A172 (cell line): ENCODE data around the gene IQSEC3. TPM values are rescaled to one million over a fixed set of nuclear protein-coding genes. Genes with fewer than 3 reads are reported as not detected.
A peak's percentile ranks its signal among the peaks of the same experiment; 100 is the strongest.

Source experiments
- DNase-seq: peaks from one replicate; pipeline ENCODE4 v3.0.0-alpha.2; 2015; ENCODE audit warnings: low spot score
- total RNA-seq: library from RNA; depleted of rRNA; stranded (reverse); fragments of >200 nt; shearing (Covaris generic); gene quantifications from 2 replicates; pipeline ENCODE4 v1.2.3, GENCODE V29; 2014

Gene IQSEC3
- total RNA-seq, 1 experiment from 2014 or later = not detected

DNA sequence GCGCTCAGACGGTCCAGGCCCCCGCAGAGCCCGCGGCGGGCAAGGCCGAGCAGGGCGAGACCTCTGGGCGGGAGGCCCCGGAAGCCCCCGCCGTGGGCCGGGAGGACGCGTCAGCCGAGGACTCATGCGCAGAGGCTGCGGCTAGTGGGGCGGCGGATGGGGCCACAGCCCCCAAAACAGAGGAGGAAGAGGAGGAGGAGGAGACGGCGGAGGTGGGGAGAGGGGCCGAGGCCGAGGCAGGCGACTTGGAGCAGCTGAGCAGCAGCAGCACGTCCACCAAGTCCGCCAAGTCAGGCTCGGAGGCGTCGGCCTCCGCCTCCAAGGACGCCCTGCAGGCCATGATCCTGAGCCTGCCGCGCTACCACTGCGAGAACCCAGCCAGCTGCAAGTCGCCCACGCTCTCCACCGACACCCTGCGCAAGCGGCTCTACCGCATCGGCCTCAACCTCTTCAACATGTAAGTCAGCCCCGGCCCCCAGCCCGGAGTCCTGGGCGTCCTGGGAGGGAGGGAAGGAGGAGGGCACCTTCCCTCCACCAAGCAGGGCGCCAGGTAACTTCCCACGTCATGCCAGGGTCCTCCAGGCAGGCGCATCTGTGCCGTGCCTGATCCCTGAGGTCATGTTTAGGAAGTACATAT, 72.4 kb downstream of the IQSEC3 start:
- no peak for DNase-seq

DNA sequence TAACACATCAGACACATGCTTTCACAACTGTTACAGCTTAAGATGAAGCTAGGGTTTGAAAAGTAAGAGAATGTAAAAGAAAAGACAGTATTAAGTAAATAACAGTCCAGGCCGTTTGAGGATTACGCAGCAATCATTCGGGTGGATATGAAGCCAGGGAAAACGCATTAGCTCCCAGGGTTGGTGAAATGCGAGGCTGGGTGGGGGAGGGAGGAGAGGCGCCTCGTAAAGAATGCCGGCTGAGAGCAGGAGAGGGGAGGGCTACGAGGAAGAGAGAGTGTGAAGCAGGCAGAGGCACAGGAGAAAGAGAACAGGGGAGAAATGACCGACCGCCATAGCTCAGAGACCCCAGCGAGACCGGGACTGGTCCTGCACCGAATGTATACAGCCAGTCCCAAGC, 73.0 kb downstream of the IQSEC3 start:
- no peak for DNase-seq

DNA sequence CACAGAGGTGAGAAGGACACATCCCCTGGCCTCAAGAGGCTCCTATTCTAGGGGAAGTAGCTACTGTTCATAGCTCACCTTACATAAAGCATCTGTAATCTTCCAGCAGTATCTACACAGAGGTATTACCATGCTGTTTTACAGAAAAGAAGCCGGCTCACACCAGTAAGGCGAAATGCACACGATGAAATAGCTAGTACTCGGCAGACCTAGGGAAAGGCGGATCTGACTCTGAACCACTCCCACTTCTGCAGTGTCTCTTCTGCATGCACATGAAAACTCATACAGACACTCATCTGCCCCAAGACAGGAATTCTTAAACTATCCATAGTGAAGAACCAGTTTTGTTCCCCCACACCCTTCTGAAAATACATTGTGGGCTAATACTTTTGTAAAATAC, 73.6 kb downstream of the IQSEC3 start:
- DNase-seq = no peak

DNA sequence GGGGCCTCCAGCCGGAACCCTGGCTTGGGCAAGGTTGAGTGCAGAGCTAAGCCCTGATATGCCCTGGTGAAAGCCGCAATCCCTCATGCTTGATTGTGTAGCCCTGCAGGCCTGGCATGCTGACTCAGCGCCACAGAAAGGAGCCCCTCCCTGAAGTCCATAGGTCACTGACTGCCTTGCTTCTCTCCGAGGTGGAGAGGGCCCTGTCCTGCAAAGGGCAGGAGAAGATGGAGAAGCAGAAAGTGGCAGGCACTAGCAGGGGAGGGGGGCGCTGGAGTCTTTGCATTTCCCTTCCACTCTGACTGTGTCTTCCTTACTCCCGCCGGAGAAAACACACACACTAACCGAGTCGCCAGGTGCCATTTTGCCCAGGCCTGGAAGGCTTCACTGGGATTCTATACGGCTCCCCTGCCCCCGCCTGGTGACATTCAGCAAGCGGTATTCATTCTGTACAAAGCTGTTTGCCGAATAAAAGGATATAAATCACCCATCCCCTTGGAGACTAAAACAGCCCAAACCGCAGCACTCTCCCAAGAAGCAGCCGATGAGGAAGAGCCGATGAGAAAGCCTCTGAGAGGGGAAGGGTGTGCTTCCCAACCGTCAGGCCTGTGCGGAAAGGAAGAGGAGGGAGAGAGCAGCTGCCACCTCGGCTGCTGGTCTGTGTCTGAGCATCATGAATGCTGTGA, 77.5 kb downstream of the IQSEC3 start:
- peak; percentile 54 for DNase-seq

DNA sequence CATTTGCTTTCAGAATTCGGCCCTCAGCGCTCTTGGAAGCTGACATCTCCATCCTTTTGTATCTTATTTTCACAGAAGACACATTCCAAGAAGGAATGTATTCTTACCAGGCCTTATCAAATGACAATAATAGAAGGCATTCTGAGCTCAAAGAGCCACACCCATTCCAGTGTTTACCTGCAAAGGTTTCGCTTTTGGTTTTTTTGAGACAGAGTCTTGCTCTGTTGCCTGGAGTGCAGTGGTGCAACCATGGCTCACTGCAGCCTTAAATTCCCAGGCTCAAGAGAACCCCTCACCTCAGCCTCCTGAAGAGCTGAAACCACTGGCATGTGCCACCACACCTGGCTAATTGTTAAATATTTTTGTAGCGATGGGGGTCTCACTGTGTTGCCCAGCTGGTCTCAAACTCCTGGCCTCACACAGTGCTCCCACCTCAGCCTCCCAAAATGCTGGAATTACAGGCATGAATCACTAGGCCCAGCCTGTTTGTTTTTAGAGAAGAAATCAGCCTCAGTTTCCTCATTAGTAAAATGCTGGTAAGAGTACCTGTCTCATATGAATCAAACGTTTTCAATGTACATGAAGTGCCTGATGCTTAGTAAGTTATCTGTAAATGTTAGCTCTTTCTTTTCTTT, 78.2 kb downstream of the IQSEC3 start:
- no peak for DNase-seq

DNA sequence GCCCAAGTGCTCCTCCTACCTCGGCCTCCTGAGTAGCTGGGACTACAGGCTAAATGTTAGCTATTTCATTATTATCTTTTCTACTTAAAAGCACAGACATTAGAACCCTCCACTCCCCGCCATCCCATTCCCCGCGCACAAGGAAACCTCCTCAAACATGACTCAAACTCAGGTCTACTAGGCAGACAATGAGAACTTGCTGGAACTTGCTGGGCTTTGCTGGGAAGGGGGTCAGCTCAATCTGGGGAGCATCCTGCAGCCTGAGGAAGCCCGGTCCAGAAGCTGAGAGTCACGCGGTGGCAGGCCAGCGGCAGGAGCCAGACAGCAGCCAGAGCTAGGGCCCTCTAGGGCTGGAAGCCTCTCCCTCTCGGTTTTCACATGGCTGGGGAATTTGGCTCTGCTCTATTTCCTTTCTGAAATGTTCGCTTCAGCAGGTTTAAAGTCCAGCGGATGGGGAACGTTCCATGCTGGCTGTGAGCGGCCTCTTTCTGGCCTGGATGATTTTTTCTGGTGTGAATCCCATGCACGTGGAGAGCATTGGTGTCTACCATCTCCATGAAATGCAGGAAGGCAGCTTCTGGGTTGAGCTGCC, 78.9 kb downstream of the IQSEC3 start:
- no peak for DNase-seq

DNA sequence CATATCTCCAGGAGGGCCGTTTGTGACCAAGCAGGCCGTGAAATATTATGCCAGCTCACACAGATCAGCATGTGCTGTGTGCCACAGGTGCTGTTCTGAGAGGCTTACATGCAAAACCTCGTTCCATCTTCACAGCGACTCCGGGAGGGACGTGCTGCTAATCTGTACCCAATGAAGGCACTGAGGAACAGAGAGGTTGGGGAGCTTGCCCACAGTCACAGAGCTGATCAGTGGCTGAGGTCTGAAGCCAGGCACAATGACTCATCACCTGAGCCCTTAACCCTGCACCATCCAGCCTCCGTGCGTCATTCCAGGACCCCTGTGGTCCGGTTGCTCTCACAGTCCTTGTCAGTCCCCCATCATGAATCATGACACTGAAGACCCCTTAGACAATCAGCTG, 80.7 kb downstream of the IQSEC3 start:
- DNase-seq = no peak

DNA sequence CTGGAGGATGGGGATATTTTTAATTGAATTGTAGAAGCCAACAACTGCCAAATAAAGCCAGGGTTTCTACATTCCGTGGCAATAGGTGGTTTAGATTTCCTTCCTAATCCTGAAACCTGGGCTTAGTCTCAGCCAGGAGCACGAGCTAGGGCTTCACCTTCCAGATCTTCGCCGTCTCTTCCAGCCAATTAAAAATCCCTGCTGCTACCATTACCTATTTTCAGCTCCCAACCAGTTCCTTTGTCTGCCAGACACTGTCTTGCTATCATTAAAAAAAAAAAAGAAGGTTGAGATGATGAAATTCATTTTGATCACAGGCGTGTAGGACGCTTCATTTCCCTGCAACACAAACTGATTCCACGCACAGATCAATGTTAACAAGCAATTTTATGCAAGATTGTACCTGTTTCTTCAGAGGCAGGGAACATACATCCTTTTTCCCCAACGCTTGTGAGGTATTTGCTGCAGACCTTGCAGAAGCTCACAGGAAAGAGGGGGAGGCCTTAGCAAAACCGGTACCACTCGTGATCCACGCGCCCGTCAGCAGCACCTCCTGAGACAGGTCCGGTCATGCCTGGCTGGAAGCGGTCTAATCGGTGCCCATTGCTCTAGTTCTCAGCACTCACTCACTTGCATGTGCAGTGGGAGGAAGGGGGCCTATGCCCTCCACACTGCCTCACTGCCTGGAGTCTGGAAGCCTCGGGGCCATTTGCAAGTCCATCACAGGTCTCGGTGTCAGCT, 82.3 kb downstream of the IQSEC3 start:
- DNase-seq = no peak

DNA sequence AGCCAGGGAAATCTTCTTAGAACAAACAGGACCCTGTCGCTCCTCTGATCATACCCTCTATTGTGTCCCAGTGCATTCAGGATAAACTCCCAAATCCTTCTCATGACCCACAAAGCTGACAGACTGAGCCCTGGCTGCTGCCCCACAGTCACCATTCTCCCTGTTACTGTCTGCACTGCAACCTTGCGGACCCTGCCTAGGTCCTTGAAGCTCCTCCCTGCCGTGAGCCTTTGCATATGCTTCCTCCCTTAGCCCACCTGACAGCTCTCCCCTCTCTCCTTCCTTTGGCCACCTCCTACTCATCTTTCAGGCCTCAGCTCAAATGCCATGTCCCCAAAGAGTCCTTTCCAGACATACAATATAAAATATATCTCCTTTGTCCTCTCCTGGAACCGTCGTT, 85.0 kb downstream of the IQSEC3 start:
- DNase-seq = no peak

DNA sequence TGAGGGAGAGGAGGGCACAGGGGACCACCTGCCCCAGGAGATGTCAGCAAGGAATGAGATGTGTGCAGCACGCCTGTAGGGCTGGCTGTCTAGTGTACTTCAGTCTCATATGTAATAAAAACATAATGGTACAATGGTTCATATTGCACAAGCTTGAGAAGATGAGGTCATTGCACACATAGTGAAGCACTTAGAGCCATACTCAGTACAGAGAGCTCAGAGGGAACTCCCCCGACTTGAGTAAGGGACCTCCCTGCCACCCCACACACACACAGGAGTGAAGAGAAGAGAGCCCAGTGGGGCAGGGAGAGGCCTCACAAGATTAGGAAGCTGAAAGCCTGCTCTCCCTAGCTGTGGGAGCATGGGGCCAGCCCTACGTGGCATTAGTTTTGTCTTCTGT, 85.9 kb downstream of the IQSEC3 start:
- DNase-seq = no peak

DNA sequence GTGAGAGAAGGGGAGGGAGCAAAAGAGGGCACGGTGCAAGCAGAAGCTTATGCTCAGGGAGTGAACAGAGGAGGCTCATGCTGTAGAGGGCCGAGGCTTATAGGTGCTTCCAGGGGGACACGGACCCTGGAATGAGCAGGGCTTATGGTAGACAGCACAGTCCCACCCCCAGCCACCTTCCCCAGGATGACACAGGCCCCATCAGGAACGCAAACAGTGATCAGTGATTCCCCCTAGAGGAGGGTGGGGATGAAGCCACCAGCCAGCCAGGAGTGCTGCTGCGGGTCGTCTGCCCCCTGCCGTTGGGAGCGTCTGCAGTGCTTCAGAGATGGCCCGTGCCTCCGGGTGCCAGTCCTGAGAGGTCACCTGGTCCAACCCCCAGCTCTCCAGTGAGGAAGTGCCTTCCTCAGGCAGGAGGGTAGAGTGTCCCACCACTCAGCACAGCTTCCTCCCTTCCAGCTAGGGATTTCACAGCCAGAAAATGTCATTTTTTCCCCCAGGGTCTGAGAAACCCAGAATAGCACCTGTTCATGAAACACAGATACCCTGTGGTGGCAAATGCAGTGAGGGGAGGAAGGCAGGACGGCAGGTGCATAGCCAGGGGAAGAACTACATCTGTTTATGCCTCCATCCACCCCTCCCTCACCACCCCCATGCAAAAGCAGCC, 86.6 kb downstream of the IQSEC3 start:
- peak; percentile 14 for DNase-seq

DNA sequence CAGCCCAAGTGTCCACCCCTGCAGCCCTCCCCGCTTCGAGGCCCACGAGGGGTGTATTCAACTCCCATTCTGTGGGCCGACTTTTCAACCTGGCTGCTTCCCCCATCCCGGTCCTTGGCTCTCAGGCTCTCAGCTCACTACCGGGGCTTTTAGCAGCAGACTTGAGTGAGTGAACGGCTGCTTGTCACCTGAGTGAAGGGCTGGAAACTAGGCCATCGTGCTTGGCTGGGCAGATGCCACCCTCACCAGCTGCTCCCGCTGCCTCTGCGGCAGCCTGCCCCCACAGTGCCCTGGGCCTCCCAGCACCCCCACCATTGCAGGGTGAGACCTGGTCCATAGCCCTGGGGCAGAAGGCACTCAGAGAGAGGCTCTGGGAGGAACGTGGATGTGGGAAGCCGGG, 87.5 kb downstream of the IQSEC3 start:
- no peak for DNase-seq

DNA sequence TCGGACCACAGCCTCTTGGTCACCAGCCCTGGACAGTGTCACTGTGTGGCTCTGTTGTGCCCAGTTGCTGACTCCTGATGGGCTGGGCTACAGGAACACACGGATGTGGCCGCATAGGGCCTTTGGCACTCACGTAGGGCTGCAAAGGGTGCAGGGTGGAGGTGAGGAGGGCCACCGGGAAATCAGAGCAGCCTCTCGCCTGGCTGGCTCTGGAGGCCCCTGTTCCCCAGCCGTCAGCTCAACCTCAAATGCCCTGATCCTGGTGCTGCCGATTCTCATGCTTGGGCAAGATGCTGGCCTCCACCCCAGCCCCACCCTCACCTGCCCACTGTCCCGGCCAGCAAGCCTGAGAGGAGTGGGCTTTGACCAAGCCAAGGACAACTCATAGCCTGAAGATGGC, 88.4 kb downstream of the IQSEC3 start:
- DNase-seq = no peak

DNA sequence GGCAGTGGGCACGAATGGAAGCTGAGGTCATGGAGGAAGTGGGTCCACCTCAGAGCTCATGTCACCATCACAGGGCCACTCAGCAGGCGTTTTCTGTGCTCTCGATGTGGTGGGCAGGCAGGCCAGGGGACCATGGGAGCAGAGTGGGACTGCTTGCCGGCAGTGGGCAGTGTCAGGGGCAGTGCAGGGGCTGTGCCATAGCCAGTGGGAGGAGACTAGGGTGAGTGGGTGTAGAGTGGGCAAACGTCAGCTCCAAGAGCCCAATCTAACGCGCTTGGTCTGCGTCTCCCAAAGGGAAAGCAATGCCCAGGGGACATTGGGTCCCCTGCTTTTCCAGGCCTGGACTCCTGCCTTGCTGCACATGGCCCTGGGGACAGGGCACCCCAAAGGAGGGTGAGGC, 89.1 kb downstream of the IQSEC3 start:
- DNase-seq = no peak

DNA sequence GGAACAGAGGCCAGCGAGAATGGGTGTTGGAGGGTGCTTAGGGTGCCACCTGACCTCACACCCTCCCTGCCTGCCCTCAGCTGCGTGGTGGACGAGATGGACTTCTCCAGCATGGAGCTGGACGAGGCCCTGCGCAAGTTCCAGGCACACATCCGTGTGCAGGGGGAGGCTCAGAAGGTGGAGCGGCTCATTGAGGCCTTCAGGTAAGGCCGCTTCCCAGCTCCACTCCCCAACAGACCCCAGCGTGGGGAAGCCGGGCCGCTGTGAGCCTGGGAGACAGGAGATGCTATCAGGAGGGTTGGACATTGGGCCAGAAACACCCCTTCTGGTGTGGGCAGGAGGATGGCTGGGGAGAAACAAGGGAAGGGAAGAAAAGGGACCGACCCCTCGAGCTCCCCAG, 90.4 kb downstream of the IQSEC3 start:
- DNase-seq = no peak

DNA sequence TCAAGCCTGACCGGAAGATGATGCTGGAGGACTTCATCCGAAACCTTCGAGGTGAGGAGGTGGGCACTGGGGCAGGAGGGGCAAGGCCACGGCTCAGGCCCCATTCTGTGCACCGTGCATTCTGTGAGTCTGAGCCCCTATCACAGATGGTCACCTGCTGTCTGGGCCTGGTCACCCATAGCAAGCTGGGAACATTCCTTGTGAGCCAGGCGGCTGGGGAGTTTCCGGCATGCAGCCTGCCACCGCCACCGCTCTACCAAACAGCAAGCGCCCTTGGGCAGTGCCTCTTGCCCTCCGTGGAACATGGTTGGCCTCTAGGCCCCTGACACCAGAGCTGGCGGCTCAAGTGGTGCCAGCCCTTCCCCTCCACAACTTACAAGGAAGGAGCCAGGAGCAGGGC, 91.1 kb downstream of the IQSEC3 start:
- DNase-seq = no peak

DNA sequence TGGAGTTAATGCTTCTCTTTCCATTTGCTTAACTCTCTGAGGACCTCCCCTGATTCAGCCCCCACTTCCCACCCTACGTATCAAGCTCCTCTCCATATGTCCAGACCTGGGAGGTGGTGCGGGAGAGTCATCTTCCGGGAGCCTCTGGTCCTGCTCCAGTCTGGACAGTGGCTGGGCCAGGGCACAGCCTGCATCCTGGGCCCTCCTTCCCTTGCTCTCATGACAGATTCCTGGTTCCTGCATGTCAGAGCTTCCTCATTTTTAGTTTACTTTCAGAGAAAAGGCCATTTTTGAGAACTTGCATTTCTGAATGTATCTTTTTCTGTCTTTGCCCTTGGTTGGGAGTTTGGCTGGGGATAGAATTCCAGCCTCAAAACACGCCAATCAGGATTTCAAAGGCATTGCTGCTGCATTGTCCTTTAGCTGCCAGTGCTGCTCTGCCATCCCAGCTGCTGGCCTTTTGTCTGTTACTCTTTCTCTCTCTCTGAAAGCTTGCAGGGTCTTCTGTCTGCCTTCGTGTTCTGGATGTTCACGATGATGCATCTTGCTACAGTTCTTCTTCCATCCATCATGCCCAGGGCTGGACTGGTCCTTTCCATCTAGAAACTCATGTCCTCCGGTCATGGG, 92.7 kb downstream of the IQSEC3 start:
- DNase-seq = no peak

DNA sequence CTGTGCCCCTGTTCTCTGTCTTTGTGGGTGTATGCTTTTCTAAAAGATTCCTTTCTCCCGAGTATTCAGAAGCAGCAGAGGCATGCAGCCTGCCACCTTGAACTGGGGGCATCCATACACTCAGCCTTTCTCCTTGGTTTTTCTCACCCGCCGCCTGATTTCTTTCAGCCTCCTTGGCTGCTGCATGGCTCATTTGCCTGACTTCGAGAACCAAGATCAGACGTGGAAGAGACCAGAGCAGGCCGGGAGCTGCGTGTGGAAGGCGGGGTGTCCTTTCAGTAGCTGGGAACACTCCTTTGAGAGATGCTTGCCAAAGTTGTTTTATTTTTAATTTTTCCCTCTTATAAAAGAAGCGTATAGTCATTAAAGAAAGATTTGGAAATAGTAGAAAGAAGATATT, 94.3 kb downstream of the IQSEC3 start:
- no peak for DNase-seq

DNA sequence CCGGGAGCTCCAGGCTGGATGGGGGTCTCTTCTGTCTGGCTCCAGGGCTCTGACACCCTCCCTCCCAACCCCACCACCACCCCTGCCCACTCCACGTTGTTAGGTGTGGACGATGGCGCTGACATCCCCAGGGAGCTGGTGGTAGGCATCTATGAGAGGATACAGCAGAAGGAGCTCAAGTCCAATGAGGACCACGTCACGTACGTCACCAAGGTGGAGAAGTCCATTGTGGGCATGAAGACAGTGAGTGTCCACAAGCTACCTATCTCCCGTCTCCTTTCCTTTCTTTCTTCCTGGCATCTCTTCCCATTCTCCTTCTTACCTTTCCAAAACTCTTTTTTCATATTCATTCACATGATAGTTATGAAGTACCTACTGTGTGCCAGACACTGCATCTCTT, 95.3 kb downstream of the IQSEC3 start:
- DNase-seq = no peak

DNA sequence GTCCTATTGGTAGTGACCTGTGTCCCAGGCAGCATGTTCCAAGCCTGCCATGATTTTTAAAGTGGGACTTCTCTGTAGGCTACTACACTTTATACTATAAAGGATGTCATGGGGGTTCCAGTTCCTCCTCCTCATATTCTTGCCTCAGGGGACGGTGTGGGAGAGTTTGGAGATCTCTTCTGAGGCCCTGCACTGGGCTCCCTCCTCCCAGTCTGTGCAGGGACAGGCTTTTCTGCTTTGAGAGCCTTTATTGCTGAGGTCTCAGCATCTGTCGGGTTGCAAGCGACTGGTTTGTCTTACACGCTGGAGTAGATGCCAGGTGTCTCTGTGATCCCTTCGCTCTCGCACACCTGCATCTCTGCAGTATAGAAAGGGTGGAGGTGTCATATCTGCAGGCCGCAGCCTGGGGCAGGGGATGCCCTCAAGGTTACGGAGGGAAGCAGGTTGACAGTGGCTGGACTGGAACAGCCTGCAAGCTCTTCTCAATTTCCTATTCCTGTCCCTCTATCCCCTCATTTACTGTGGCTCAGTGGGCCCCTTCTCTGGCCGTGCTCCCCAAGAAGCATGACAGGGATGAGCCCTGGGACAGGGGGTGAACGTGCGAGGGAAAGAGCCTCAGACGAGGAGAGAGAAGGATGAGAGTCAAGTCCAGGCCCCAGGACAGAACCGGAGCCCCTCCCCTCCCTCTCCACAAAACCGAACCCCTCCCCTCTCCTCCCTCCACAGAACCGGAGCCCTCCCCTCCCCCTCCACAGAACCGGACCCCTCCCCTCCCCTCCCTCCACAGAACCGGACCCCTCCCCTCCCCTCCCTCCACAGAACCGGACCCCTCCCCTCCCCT, 96.1 kb downstream of the IQSEC3 start:
- DNase-seq = no peak
